ENCODE data around the gene CEBPB. TPM values are rescaled to one million over a fixed set of nuclear protein-coding genes. Genes with fewer than 3 reads are reported as not detected.

CEBPB gene
- total RNA-seq, 1 experiment from 2014 or later, result 22.6 TPM

DNA sequence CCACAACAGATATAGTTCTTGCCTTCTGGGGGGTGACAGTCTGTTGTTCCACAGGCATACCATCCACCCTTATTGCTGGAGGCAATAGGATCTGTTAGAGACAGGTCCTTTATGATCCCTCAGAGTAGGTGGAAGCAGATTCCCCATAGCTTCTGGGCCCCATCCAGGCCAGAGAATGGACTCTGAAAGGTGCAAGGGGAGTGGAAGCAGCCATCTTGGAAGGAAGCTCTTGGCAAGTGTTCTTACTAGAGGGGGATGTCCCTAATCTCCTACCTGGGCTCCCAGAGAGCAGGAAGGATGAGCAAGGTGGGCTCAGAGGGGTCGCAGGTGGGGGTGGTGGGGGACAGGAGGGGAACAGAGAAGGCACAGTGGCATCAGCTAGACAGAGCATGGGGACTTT lies 33.4 kb downstream of the CEBPB start:
- Histone ChIP-seq H3K18ac (ENCODE audit: insufficient read length, low read depth, low read length) (no peak overlapping the region), H3K23me2 (ENCODE audit: insufficient read length, low read depth, low read length, poor library complexity, severe bottlenecking) (no peaks in the 10 kb centered on the region), H3K27ac (ENCODE audit: insufficient read length, low read depth, low read length) (no peak overlapping the region), H2BK5ac (ENCODE audit: insufficient read length, low read length) (no peak overlapping the region), H4K5ac (ENCODE audit: insufficient read length, low read depth, low read length) (no peak overlapping the region), H2BK20ac (ENCODE audit: low read depth, low read length, poor library complexity, severe bottlenecking) (no peak overlapping the region), H2AK5ac (ENCODE audit: insufficient read length, low read length) (no peak overlapping the region), H3K56ac (ENCODE audit: insufficient read length, low read depth, low read length) (no peak overlapping the region), H3T11ph (ENCODE audit: low read length) (no peak overlapping the region), H3K14ac (ENCODE audit: insufficient read depth, low read length) (no peak overlapping the region), H3K79me1 (ENCODE audit: insufficient read depth, low read depth, low read length, poor library complexity, severe bottlenecking) (no peaks in the 10 kb centered on the region), H2BK12ac (ENCODE audit: insufficient read length, low read depth, low read length) (no peak overlapping the region), H3K4me2 (ENCODE audit: insufficient read depth, insufficient read length, low read length) (no peak overlapping the region), H4K91ac (ENCODE audit: insufficient read length, low read depth, low read length) (no peak overlapping the region), H2BK15ac (ENCODE audit: low read depth, low read length) (no peak overlapping the region), H3K4me1 (ENCODE audit: insufficient read depth, low read length) (no peaks in the 10 kb centered on the region), H2BK120ac (ENCODE audit: low read depth, low read length, poor library complexity, severe bottlenecking) (no peak overlapping the region), H3K79me2 (ENCODE audit: insufficient read depth, low read length) (no peaks in the 10 kb centered on the region), H3K9me3 (ENCODE audit: control insufficient read depth, low read depth, low read length) (no peaks in the 10 kb centered on the region), H2AFZ (ENCODE audit: low read length) (no peak overlapping the region), H4K20me1 (ENCODE audit: control insufficient read depth, insufficient read depth, insufficient read length) (no peaks in the 10 kb centered on the region), H3K4ac (ENCODE audit: low read depth, low read length) (no peak overlapping the region), H3K23ac (ENCODE audit: insufficient read length, low read depth, low read length) (no peak overlapping the region), H3K27me3 (ENCODE audit: insufficient read depth, low read length) (no peaks in the 10 kb centered on the region), H4K8ac (replicated peaks; ENCODE audit: insufficient read length, low read depth, low read length) (no peak overlapping the region), H3K9ac (ENCODE audit: extremely low read depth, insufficient read length, low read length) (no peak overlapping the region)
- Mint-ChIP-seq H3K4me3 (no peak overlapping the region), H3K36me3 (ENCODE audit: insufficient read depth in 1 of 3, low read depth in 3 of 3) (no peaks in the 10 kb centered on the region), H3K4me1 (peaks cover 1 to 5% of the 10 kb centered on the region in 2 experiments; a peak in 2 of 4 replicates), H3K27me3 (ENCODE audit: low read depth) (no peaks in the 10 kb centered on the region; the same call in none of the 2 replicates), H3K27ac (no peak overlapping the region), H3K9me3 (no peaks in the 10 kb centered on the region; a peak in 1 of 5 replicates)
- TF ChIP-seq, protein P1, sequence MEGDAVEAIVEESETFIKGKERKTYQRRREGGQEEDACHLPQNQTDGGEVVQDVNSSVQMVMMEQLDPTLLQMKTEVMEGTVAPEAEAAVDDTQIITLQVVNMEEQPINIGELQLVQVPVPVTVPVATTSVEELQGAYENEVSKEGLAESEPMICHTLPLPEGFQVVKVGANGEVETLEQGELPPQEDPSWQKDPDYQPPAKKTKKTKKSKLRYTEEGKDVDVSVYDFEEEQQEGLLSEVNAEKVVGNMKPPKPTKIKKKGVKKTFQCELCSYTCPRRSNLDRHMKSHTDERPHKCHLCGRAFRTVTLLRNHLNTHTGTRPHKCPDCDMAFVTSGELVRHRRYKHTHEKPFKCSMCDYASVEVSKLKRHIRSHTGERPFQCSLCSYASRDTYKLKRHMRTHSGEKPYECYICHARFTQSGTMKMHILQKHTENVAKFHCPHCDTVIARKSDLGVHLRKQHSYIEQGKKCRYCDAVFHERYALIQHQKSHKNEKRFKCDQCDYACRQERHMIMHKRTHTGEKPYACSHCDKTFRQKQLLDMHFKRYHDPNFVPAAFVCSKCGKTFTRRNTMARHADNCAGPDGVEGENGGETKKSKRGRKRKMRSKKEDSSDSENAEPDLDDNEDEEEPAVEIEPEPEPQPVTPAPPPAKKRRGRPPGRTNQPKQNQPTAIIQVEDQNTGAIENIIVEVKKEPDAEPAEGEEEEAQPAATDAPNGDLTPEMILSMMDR (conservative IDR thresholded peaks at IDR 0.05), result no peak
- WGBS (ENCODE audit: extremely low coverage, insufficient read length, low lambda C conversion rate), result no CpG with 5 or more reads among the region's 1 CpG
- no peak for DNase-seq
